Breast epithelium (tissue), 4 donors: ENCODE results near the gene EOGT. TPM values are rescaled to one million over a fixed set of nuclear protein-coding genes. Genes with fewer than 3 reads are reported as not detected.

Source experiments
- DNase-seq, 2 donors: peaks; one replicate each; pipeline ENCODE4 v3.0.0-alpha.2; 2019; ENCODE audit warnings: low spot score in 2 of 2
- H3K27ac ChIP-seq, 2 donors: fragments of 200-600 bp; sonication (generic) in 1 of 2; one replicate each; pipeline ENCODE4 v1.5.1; 2016 to 2019; ENCODE audit warnings: mild to moderate bottlenecking in 1 of 2
- H3K27me3 ChIP-seq, 2 donors: fragments of 200-600 bp; sonication (generic) in 1 of 2; one replicate each; pipeline versions ENCODE4 v1.5.1 to v1.6.0; 2017 to 2019; ENCODE audit warnings: control low read depth in 1 of 2, mild to moderate bottlenecking in 1 of 2
- H3K36me3 ChIP-seq: fragments of 200-600 bp; one replicate; pipeline ENCODE4 v1.5.1; 2019
- H3K4me1 ChIP-seq, 2 donors: fragments of 200-600 bp; sonication (generic); one replicate each; pipeline ENCODE4 v1.5.1; 2016 to 2019; ENCODE audit warnings: control low read depth in 1 of 2
- H3K4me3 ChIP-seq, 3 donors: fragments of 200-600 bp; sonication (generic); 1 replicate in 2 of 3; 2 replicates in 1 of 3; pipeline ENCODE4 v1.5.1; 2016 to 2019; ENCODE audit warnings: mild to moderate bottlenecking in 3 of 3, moderate library complexity in 2 of 3
- H3K9me3 ChIP-seq, 2 donors: fragments of 200-600 bp; sonication (generic) in 1 of 2; one replicate each; pipeline ENCODE4 v1.5.1; 2016 to 2019; ENCODE audit warnings: control low read depth in 1 of 2
- CTCF ChIP-seq, 3 donors: fragments of 450-650 bp; IDR thresholded peaks; one replicate each; pipeline ENCODE4 v1.5.1; 2016 to 2017; ENCODE audit warnings: antibody characterized with exemption in 3 of 3, mild to moderate bottlenecking in 3 of 3, moderate library complexity in 3 of 3
- POLR2A ChIP-seq: fragments of 450-650 bp; IDR thresholded peaks from one replicate; pipeline ENCODE4 v1.6.1; 2016; ENCODE audit warnings: antibody characterized with exemption, mild to moderate bottlenecking, moderate library complexity
- POLR2AphosphoS5 ChIP-seq, 3 donors: sonication (generic); formaldehyde crosslinking; IDR thresholded peaks; one replicate each; pipeline ENCODE4 v1.6.1; 2017; ENCODE audit warnings: antibody characterized with exemption in 3 of 3
- intact Hi-C: fragments of 100-400 bp; cut with DNase I; formaldehyde crosslinking; loops from one replicate; pipeline ENCODE4 v1.15.1; 2023; ENCODE audit warnings: low total_unique reads
- total RNA-seq, 3 donors: library from RNA; depleted of rRNA; stranded (reverse); fragments of >200 nt; gene quantifications; one replicate each; pipeline ENCODE4 v1.1.0, GENCODE V29; 2016

The EOGT gene
- total RNA-seq, 3 donors from 2014 or later, result 34.2 to 71.7 (median 58.0) TPM

GRCh38 chr3:68988740-68989139 is 24.7 kb downstream of the EOGT start:
- H3K4me1 ChIP-seq, result no peaks in the 10 kb centered on the region
- DNase-seq, result no peak
- H3K9me3 ChIP-seq, result no peaks in the 10 kb centered on the region
- intact Hi-C loops, result no loop called here
- TF ChIP-seq POLR2AphosphoS5 (IDR thresholded peaks at IDR 0.05) (no peak), POLR2A (no peak), CTCF (IDR thresholded peaks at IDR 0.05) (no peak)
- H3K27me3 ChIP-seq, result no peaks in the 10 kb centered on the region
- H3K27ac ChIP-seq, result no peak overlapping the region
- no peak overlapping the region for H3K4me3 ChIP-seq
- no peaks in the 10 kb centered on the region for H3K36me3 ChIP-seq

GRCh38 chr3:68987322-68987721 is 26.2 kb downstream of the EOGT start:
- TF ChIP-seq CTCF (IDR thresholded peaks at IDR 0.05) (no peak), POLR2A (no peak), POLR2AphosphoS5 (IDR thresholded peaks at IDR 0.05) (no peak)
- intact Hi-C loops, result no loop called here
- Histone ChIP-seq H3K9me3 (no peaks in the 10 kb centered on the region), H3K27me3 (no peaks in the 10 kb centered on the region), H3K36me3 (no peaks in the 10 kb centered on the region), H3K4me3 (no peak overlapping the region), H3K4me1 (no peaks in the 10 kb centered on the region), H3K27ac (no peak overlapping the region)
- no peak for DNase-seq

GRCh38 chr3:68986496-68987208 is 26.8 kb downstream of the EOGT start:
- intact Hi-C loops, result no loop called here
- H3K27ac ChIP-seq, result no peak overlapping the region
- no peak overlapping the region for H3K4me3 ChIP-seq
- H3K9me3 ChIP-seq, result no peaks in the 10 kb centered on the region
- H3K4me1 ChIP-seq, result no peaks in the 10 kb centered on the region
- no peaks in the 10 kb centered on the region for H3K36me3 ChIP-seq
- TF ChIP-seq POLR2A (no peak), CTCF (IDR thresholded peaks at IDR 0.05) (no peak), POLR2AphosphoS5 (IDR thresholded peaks at IDR 0.05) (no peak)
- no peak for DNase-seq
- no peaks in the 10 kb centered on the region for H3K27me3 ChIP-seq

GRCh38 chr3:68985146-68985790 is 28.2 kb downstream of the EOGT start:
- Histone ChIP-seq H3K4me3 (no peak overlapping the region), H3K4me1 (no peaks in the 10 kb centered on the region), H3K27me3 (no peaks in the 10 kb centered on the region), H3K9me3 (no peaks in the 10 kb centered on the region), H3K27ac (no peak overlapping the region), H3K36me3 (peaks cover 5% of the 10 kb centered on the region)
- intact Hi-C loops, result no loop called here
- no peak for DNase-seq
- no peak for TF ChIP-seq CTCF (IDR thresholded peaks at IDR 0.05)
- no peak for TF ChIP-seq POLR2AphosphoS5 (IDR thresholded peaks at IDR 0.05)
- TF ChIP-seq POLR2A, result no peak

- H3K27ac ChIP-seq, result no peak overlapping the region
- H3K4me3 ChIP-seq, result no peak overlapping the region
- H3K4me1 ChIP-seq, result no peaks in the 10 kb centered on the region
- no peak for DNase-seq
- H3K9me3 ChIP-seq, result no peaks in the 10 kb centered on the region
- no peak for TF ChIP-seq POLR2A
- no peak for TF ChIP-seq POLR2AphosphoS5 (IDR thresholded peaks at IDR 0.05)
- no peak for TF ChIP-seq CTCF (IDR thresholded peaks at IDR 0.05)
- peaks cover 8% of the 10 kb centered on the region for H3K36me3 ChIP-seq
- no peaks in the 10 kb centered on the region for H3K27me3 ChIP-seq
- intact Hi-C loops, result no loop called here
Observed at GRCh38 chr3:68984011-68984530, 29.4 kb downstream of the EOGT start.
